HG03469 (cell line): ENCODE measurements around the gene RHEBL1.

Experiments used
- ATAC-seq: cut with Tn5 transposase; IDR thresholded peaks from one replicate; pipeline ENCODE4 v1.9.1; 2021; ENCODE audit warnings: mild to moderate bottlenecking, moderate library complexity, moderate number of reproducible peaks; ENCODE audit not compliant: unreplicated experiment

The RHEBL1 gene

GRCh38 chr12:49038291-49038955 is 31.4 kb downstream of the RHEBL1 start:
- ATAC-seq = no peak

- no peak for ATAC-seq
These were observed 31.9 kb downstream of the RHEBL1 start for GRCh38 chr12:49037947-49038237.

- no peak for ATAC-seq
These were observed 32.5 kb downstream of the RHEBL1 start for GRCh38 chr12:49037111-49037946.

- no peak for ATAC-seq
These were observed 33.8 kb downstream of the RHEBL1 start for GRCh38 chr12:49036029-49036428.

GRCh38 chr12:49034286-49034622 is 35.5 kb downstream of the RHEBL1 start:
- ATAC-seq = no peak

- no peak for ATAC-seq
These were observed 36.0 kb downstream of the RHEBL1 start for GRCh38 chr12:49033611-49034285.

- ATAC-seq = no peak
These were observed 36.9 kb downstream of the RHEBL1 start for GRCh38 chr12:49032679-49033447.

- no peak for ATAC-seq
These were observed 37.5 kb downstream of the RHEBL1 start for GRCh38 chr12:49032276-49032675.

GRCh38 chr12:49031573-49032161 is 38.1 kb downstream of the RHEBL1 start:
- ATAC-seq = no peak

- ATAC-seq = no peak
These were observed 38.8 kb downstream of the RHEBL1 start for GRCh38 chr12:49030714-49031572.

GRCh38 chr12:49030119-49030518 is 39.7 kb downstream of the RHEBL1 start:
- ATAC-seq = no peak

- no peak for ATAC-seq
These were observed 41.0 kb downstream of the RHEBL1 start for GRCh38 chr12:49028666-49029275.

- ATAC-seq = no peak
These were observed 41.8 kb downstream of the RHEBL1 start for GRCh38 chr12:49027846-49028555.

- no peak for ATAC-seq
These were observed 42.9 kb downstream of the RHEBL1 start for GRCh38 chr12:49026678-49027480.

- ATAC-seq = no peak
These were observed 43.7 kb downstream of the RHEBL1 start for GRCh38 chr12:49026101-49026500.

- ATAC-seq = no peak
These were observed 44.3 kb downstream of the RHEBL1 start for GRCh38 chr12:49025463-49025862.

GRCh38 chr12:49024543-49024942 is 45.2 kb downstream of the RHEBL1 start:
- ATAC-seq = no peak

- ATAC-seq = no peak
These were observed 46.0 kb downstream of the RHEBL1 start for GRCh38 chr12:49023812-49024211.
